Fibroblast of peridontal ligament (primary cell): Measurements from ENCODE around the gene ANKRD30B.
"Not testable (repeated sequence)": the region's sequence is repeated elsewhere in the genome, so short reads cannot be mapped to it uniquely, and the experiment has no call there.

Source experiments
- DNase-seq: peaks from one replicate; pipeline ENCODE4 v3.0.0-alpha.2; 2010; ENCODE audit errors: extremely low read depth

The ANKRD30B gene, protein sequence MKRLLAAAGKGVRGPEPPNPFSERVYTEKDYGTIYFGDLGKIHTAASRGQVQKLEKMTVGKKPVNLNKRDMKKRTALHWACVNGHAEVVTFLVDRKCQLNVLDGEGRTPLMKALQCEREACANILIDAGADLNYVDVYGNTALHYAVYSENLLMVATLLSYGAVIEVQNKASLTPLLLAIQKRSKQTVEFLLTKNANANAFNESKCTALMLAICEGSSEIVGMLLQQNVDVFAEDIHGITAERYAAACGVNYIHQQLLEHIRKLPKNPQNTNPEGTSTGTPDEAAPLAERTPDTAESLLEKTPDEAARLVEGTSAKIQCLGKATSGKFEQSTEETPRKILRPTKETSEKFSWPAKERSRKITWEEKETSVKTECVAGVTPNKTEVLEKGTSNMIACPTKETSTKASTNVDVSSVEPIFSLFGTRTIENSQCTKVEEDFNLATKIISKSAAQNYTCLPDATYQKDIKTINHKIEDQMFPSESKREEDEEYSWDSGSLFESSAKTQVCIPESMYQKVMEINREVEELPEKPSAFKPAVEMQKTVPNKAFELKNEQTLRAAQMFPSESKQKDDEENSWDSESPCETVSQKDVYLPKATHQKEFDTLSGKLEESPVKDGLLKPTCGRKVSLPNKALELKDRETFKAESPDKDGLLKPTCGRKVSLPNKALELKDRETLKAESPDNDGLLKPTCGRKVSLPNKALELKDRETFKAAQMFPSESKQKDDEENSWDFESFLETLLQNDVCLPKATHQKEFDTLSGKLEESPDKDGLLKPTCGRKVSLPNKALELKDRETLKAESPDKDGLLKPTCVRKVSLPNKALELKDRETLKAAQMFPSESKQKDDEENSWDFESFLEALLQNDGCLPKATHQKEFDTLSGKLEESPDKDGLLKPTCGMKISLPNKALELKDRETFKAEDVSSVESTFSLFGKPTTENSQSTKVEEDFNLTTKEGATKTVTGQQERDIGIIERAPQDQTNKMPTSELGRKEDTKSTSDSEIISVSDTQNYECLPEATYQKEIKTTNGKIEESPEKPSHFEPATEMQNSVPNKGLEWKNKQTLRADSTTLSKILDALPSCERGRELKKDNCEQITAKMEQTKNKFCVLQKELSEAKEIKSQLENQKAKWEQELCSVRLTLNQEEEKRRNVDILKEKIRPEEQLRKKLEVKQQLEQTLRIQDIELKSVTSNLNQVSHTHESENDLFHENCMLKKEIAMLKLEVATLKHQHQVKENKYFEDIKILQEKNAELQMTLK (N-terminal part only)

DNA sequence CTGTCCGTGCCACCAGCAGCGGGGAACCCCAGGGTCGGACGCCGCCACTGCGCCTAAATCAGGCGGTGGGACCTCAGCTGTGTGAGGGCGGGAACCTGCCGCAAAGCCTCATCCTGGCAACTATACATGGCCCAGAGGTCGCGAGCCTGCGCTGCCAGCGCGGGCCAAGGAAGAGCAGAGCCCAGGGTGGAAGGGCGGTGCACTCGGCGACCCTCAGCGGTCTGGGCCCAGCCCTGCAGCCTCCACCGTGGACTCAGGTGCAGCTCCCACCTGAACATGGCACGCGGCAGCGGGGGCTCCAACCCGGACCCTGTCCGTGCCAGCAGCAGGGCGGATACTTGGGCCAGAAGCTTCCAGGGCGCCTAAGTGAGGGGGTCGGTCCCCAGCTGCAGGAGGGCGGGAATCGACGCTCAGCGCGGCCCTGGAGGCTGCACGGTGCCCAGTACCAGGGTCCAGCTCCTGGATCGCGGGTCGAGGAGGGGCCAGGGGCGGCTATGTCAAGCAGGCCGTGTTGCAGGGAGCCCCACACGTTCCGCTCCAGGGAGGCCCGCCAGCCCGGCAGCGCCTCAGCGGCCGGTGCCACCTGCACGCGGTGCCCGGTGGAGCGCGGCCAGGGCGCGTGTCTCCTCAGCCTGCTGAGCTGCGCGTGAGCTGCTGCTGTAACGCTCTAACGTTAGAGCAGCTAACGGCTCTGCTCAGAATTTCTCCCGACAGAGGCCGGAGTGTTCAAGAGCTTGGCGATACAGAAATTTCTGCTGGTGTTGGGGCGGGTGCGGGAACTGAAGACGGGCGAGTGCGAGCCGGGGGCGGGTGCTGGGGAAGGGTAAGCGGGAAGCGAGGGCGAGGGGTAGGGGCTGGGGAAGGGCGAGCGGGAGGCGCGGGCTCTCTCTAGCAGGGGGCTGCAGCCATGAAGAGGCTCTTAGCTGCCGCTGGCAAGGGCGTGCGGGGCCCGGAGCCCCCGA, at the start of gene ANKRD30B:
Gene ANKRD30B (plus strand): TSS at position 660 of the 962 bp plus-strand sequence. CDS start 248 bp downstream, at position 908.
- peak; percentile 19 for DNase-seq

DNA sequence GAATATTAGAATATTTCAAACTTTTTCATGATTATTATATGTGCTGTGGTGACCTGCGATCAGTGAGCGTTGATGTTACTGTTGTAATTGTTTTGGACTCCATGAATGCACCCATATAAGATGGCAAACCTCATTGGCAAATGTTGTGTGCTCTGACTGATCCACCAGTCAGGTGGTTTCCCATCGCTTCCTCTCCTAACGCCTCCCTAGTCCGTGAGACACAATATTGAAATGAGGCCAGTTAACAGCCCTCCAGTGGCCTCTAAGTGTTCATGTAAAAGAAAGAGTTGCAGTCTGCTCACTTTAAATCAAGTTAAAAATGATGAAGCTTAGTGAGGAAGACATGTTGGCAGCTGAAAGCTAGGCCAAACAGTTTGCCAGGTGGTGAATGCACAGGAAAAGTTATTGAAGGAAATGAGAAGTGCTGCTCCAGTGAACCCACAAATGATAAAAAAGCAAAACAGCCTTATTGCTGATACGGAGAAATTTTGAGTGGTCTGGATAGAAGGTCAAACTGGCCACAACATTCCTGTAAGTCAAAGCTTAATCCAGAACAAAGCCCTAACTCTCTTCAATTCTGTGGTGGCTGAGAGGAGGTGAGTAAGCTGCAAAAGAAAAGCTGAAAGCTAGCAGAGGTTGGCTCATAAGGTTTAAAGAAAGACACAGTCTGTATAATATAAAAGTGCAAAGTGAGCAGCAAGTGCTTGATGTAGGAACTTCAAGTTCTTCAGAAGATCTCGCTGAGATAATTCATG, 46.5 kb upstream of the ANKRD30B start:
- not testable (repeated sequence) for DNase-seq

DNA sequence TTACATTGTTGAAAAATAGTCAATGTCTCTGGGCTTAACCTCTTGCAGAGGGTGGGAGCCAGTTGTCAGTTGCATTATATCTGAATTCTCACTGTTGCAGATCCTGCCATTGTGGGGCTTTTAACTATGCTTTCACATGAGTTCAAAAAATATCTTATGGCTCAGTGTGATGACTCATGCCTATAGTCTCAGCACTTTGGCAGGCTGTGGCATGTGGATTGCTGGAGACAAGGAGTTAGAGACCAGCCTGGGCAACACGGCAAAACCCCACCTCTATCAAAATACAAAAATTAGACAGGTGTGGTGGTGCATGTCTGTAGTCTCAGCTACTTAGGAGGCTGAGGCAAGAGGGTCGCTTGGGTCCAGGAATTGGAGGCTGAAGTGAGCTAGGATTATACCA, 38.2 kb upstream of the ANKRD30B start:
- peak; percentile 5 for DNase-seq

- DNase-seq: not testable (repeated sequence)
Measured at GRCh38 chr18:14721569-14721968, 26.4 kb upstream of the ANKRD30B start.

DNA sequence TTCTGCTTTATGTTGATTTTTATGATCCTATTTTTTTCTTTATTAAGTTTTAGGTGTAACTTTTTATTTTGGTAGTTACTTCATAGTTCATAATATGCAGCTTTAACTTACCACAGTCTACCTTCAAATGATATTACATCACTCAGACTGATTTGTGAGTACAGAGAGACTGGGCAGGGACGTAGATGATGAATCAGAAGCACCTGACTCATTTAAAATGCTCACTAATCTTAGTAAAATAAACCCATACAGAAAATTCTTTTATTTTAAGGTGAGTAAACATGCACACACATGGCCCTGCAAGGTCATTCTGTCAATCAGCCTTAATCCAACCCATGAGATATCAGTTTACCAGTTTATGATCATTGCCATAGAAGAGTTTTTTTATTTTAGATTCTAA, 8.9 kb upstream of the ANKRD30B start:
- not testable (repeated sequence) for DNase-seq

DNA sequence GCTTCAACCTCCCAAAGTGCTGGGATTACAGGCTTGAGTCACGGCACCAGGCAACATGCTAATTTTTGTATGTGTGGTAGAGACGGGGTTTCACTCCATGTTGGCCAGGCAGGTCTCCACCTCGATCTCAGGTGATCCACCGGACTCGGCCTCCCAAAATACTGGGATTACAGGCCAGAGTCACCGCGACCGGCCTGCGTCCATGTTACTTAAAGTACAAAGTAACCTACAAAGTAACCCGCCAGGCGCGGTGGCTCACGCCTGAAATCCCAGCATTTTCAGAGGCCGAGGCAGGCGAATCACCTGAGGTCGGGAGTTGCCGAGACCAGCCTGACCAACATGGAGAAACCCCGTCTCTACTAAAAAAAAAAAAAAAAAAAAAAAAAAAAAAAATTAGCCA, 1.1 kb upstream of the ANKRD30B start:
- no peak for DNase-seq

GRCh38 chr18:14748496-14748895, 524 bp downstream of the ANKRD30B start:
- DNase-seq: no peak

DNA sequence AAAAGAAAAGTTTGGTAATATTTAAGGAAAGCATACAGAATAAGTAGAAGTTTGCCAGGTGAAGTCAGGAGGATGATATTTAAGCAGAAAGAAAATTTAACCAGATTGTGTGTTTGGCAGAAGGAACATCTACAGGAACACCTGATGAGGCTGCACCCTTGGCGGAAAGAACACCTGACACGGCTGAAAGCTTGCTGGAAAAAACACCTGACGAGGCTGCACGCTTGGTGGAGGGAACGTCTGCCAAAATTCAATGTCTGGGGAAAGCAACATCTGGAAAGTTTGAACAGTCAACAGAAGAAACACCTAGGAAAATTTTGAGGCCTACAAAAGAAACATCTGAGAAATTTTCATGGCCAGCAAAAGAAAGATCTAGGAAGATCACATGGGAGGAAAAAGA, 15.6 kb downstream of the ANKRD30B start:
- not testable (repeated sequence) for DNase-seq

DNA sequence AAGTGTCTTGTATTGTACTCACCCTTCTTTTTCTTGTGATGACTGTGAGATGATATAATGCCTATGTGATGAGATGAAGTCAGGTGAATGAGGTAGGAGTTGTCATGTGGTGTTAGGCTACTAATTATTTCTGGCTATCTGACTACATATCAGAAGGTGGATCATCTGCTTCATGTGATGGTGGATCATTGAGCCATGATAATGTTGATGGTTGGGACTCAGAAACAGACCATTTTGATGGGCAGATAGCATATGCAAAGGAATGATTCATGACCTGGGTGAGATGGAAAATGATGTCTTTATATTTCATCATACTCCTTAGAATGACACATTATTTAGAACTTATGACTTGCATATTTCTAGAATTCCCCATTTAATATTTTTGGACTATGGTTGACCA, 19.5 kb downstream of the ANKRD30B start:
- peak; percentile 71 for DNase-seq

DNA sequence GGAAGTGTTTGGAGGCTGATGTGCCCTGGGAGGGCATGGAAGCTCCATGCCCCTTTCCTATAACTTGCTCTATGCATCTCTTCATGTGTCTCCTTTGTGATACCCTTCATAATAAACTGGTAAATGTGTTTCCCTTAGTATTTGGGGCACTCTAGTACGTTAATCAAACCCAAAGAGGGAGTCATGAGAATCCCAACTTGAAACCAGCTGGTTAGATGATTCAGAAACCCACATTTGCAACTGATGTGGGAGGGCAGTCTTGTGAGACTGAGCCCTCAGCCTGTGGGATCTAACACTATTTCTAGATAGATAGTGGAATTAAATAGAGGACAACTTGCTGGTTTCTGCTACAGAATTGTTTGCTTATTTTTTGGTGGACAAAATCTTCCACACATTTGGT, 20.3 kb downstream of the ANKRD30B start:
- DNase-seq: peak; percentile 66

DNA sequence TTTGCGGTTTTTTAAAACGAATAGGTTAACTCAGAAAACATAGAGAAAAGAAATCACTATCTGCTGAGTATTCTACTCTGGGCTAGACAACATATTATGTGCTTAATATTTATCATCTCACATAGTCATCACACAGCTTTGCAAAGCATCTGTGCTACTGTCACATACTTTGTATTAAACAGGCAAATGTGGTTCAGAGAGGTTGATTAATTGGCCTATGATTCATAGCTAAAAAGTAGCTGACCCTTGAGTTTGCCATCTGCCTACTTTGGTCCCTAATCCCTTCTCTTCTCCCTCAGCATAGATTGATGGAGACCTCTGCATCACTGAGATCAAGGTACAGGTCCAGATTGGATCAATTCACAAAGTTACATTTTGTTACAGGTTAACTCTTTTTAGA, 21.4 kb downstream of the ANKRD30B start:
- no peak for DNase-seq

DNA sequence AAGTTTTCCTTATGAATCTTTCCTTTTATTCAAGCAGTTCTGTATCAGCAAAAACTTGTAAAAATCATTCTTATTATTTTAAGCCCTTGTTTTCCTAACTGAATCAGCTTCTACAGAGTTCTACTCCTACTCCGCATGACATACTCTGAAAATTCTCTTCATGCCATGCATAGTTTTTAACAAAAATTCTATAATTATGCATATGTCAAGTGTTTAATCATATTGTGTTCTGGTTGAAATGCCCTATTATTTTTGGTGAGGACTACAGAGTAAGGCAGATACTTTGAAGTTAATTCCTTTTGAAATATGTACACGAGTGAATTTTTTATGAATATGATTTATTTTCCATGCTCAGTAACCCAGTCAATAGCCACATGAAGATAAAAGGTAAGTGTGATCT, 28.8 kb downstream of the ANKRD30B start:
- peak; percentile 27 for DNase-seq

DNA sequence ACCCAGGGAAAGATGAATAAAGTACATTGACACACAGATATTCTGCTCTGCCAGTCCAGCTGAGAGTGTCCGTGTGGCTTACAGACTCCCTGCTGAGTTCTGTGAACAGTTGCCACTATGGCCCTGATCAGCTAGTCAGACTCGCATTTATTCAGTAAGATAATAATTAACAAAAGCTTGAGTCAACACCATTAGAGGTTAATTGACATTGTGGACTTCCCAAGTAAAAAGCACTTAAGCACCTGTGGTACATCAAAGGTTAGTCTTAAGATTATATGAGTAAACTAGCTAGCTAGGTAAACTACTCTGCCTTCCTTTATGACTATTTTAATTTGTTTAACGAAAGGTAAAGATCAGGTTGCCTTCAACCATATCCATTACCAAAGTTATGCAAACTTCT, 33.7 kb downstream of the ANKRD30B start:
- no peak for DNase-seq

GRCh38 chr18:14784133-14784532, 36.2 kb downstream of the ANKRD30B start:
- no peak for DNase-seq

DNA sequence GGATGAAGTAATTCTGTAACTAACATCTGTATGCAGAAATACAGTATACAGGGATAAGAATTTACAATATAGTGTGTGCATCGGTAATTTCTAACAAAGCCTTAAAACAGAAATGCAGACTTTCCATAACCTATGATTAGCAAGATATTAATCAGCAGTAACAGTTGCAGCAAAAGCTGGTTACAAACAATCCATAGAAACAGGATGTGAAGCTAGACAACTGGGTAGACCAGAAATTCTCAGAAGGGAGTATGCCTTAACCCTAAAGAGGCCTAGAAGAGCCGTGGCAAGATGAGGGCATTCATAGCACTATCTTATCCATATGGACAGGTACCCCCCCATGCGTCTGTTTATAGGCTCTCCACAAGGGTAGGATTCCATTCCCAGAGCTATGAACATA, 48.9 kb downstream of the ANKRD30B start:
- not testable (repeated sequence) for DNase-seq

GRCh38 chr18:14797969-14798764, 50.2 kb downstream of the ANKRD30B start:
- DNase-seq: not testable (repeated sequence)

- DNase-seq: not testable (repeated sequence)
Measured at GRCh38 chr18:14811081-14811480, 63.1 kb downstream of the ANKRD30B start.

DNA sequence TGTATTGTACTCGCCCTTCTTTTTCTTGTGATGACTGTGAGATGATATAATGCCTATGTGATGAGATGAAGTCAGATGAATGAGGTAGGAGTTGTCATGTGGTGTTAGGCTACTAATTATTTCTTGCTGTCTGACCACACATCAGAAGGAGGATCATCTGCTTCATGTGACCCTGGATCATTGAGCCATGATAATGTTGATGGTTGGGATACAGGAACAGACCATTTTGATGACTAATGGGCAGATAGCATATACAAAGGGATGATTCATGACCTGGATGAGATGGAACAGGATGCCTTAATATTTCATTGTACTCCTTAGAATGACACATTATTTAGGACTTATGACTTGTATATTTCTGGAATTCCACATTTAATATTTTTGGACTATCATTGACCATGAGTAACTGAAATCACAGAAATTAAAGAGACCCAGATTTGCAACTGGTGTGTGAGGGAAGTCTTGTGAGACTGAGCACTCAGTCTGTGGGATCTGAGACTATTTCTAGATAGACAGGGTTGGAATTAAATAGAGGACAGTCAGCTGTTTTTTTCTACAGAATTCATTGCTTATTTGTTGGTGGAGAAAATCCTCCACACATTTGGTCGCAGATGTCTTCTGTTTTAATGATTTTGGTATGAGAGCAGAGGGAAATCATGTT, 79.1 kb downstream of the ANKRD30B start:
- DNase-seq: peak; percentile 85

- DNase-seq: not testable (repeated sequence)
Measured at GRCh38 chr18:14841607-14842006, 93.6 kb downstream of the ANKRD30B start.
